Breast epithelium (tissue), 3 donors: ENCODE data around the gene TMED5.

ENCODE experiments used
- CTCF ChIP-seq, 3 donors: fragments of 450-650 bp; IDR thresholded peaks; one replicate each; pipeline ENCODE4 v1.5.1; 2016 to 2017; ENCODE audit warnings: antibody characterized with exemption in 3 of 3, mild to moderate bottlenecking in 3 of 3, moderate library complexity in 3 of 3
- POLR2AphosphoS5 ChIP-seq, 3 donors: sonication (generic); formaldehyde crosslinking; IDR thresholded peaks; one replicate each; pipeline ENCODE4 v1.6.1; 2017; ENCODE audit warnings: antibody characterized with exemption in 3 of 3

- TF ChIP-seq POLR2AphosphoS5 (IDR thresholded peaks at IDR 0.05) (no peak), CTCF (IDR thresholded peaks at IDR 0.05) (no peak)
Observed at GRCh38 chr1:93206567-93206954, 26.3 kb upstream of the TMED5 start.
